Activated T-helper 1 cell treated with Interleukin-2 at 50 U/mL for 16 hours (primary cell): ENCODE measurements around the gene CEMIP.

Experiments used
- DNase-seq: peaks from one replicate; pipeline ENCODE4 v3.0.0-alpha.2; 2020; ENCODE audit warnings: low read depth

Gene CEMIP

DNA sequence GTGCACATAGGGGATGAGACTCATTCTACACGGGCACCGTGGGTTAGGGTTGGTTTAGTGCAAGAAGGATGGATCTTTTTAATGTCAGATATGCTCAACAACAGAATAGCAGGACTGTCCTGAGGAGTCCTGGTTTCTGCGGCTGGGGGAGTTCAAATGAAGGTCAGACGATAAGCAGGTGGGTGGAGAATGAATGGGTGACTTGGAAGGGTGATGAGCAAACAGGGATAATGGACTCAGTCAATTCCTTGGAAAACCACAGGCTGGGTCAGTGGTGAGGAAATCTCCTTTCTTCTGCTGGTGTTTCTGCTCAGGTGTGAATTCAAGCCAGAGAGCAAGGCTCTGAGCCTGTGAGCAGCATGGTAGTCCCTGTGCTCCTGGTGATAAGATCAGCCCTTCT, 150.5 kb downstream of the CEMIP start:
- DNase-seq: no peak

DNA sequence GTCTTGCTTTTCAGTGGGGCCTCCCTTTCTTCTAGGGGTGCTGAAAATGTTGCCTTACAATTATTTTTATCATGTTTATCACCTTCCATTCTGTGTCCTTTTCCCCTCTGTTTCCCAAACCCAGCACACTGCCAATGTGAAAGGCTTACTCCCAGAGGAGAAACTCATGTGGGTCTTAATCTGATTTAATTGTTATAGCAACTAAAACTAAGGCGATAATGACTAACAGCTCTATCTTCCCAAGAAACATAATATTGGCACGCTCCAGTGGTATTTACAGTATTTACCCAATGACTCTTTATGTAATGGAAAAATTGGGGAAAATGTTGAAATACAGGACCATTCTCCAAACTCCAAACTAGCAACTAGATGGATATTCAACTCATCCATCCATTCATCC, 152.0 kb downstream of the CEMIP start:
- no peak for DNase-seq

DNA sequence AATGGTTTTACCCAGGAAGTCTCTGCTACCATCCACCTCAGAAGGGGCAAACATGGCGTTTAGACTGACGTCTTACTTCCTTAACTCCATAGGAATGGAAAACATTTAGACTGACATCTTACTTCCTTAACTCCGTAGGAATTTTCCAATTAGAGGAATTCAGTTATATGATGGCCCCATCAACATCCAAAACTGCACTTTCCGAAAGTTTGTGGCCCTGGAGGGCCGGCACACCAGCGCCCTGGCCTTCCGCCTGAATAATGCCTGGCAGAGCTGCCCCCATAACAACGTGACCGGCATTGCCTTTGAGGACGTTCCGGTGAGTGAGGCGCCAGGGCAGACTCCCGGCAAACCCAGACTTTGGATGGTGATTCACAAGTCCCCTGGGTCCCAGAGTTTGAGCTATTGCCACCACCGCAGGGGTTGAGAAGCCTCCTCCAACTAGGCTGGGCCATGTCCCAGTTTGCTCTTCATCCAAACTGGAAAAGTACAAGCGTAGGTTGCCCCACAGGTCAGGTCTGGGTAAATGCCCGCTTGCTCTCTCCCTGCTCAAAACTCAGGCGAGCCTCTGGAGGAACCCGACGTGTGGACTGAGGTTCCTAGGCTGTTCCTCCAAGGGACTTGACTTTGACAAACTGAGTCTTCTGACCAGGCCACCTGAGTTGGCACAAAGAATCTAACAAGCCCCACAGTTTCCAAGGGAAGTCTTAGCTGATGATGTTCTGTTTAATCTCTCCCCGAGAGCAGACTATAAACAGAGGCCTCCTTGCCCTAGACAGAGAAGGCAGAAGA, 152.7 kb downstream of the CEMIP start:
- DNase-seq: no peak

DNA sequence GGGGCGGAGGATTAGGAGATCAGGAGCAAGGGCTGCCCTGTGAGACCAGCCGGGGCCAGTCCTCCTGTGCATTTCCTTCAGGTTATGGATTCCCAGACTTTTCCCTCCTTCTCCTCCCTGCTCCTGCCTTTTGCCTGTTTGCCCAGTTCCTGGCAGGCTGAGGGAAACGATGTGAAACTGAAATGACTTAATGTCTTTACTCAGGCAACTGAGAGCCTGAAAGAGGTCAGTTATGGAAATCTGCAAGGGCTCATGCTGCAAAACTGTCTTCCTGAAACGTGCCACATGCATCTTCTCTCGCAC, 153.3 kb downstream of the CEMIP start:
- DNase-seq: no peak

DNA sequence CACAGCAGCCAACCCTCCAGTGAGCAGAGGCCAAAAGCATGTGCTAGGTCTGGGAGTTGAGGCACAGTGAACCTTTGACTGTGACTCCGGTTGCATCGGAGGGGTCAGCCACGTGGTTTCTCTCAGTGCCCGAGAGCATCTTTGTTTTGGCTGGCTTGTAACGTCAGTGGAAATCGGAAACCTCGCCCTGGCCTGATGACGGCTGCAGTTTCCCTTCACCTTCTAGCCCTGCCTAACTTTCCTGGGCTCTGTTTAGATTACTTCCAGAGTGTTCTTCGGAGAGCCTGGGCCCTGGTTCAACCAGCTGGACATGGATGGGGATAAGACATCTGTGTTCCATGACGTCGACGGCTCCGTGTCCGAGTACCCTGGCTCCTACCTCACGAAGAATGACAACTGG, 153.8 kb downstream of the CEMIP start:
- DNase-seq: no peak

DNA sequence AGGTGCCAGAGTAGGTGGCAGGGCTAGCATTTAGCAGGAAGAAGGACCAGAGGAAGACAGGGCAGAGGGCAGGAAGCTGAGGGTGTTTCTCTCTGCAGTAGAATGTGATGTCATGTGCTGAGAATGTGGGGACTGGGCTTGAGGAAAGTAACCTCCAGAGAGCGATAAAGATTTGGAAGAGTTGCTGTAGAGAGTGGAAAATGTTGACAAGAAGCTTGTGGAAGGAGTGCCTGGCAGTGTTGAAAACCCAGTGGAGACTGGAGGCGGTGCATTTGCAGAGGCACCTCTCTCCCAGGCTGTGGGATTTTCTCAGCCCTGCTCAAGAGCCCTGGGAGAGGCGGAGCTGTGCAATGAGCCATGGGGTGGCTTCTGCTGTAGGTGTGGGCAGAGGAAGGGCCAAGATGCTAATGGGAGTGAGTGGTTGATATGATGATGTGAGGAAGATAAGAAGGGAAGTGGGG, 155.6 kb downstream of the CEMIP start:
- no peak for DNase-seq

DNA sequence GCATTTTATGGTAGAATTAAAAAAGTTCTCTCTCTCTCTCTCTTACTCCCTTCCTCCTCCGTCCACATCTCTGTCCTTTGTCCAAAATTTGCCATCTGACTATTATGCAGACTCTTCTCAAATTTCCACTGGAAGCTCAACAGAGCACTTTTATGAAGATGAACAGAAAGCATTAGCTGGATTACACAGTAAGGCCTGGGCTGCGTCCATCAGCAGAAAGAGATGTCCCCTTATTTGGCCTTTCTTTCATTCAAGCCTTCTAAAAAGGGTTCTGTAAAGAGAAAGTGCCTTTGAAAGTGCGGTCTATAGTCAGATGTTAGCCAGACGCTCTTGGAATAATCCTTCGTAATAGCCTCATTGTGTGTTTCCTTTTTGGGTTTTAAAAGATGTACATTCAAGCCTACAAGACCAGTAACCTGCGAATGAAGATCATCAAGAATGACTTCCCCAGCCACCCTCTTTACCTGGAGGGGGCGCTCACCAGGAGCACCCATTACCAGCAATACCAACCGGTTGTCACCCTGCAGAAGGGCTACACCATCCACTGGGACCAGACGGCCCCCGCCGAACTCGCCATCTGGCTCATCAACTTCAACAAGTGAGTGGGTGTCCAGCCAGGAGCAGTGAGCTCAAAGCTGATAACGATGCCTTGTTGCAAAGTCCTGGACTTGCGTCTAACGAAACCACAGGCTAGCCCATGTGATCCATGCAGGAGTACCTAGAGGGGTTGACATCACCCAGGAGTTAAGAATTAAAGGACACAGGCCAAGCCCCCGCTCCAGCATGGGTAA, 157.3 kb downstream of the CEMIP start:
- DNase-seq: no peak

DNA sequence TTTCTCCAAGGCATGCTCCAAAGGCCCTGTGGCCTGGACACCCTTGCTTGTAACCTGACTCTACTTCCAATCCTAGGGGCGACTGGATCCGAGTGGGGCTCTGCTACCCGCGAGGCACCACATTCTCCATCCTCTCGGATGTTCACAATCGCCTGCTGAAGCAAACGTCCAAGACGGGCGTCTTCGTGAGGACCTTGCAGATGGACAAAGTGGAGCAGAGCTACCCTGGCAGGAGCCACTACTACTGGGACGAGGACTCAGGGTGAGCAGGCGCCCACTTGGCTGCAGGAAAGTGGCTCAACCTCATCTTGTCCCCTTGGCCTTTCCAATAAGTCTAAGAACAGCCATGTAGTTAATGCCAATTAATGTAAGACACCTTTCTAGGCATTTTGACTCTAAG, 158.5 kb downstream of the CEMIP start:
- DNase-seq: no peak

DNA sequence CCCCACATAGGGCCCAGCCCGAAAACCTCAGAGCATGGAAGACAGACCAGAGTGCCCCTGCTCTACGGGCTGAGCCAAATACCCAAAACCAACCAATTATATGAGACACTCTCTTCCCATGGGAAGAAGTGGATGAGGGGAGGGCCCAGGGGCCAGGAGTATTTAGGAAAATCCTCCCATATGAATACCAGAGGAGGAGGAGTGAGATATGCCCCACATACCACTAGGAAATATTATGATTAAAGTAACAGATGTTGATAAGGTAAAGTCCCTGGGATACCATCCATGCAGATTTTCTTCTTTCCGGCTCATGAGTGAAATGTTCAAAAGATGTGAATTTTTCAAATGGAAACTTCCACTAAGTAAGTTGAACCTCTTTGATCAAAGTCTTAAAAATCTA, 160.0 kb downstream of the CEMIP start:
- no peak for DNase-seq

DNA sequence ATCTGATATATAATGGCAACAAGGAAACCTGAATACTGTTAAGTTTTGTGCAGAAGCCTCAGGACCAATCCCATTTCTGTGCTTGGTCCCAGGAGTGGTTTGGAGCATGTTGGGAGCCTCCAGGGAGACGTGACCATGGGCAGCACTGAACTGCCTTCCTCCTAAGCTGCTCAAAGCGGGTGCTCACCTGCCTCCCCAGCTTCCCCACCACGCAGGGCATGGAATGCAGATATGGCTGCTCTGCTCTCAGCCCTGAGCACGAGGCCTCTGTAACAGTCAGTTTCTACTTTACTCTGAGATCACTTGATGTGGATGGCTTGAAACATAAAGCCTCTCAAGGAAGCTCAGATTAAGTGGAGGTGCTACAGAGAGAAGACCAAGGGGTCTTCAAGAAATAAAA, 161.2 kb downstream of the CEMIP start:
- DNase-seq: no peak

DNA sequence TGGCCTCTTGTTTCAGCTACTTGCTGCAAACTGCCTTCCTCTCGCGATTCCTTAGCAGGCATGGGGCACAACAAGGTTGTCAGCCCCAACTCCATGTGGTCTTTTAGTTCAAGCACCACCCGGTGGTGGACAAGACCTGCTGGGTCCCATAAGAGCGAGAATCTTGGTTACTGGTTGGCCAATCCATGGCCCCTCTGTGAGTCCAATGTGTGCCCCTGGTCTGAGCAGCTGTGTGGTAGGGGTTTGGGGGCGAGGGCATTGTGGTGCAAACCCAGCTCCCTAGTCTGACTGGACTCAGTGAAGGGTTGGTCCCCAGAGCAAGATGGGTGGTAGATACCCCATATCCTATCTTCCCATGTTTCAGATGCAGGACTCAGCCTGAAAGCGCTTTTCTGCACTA, 161.7 kb downstream of the CEMIP start:
- DNase-seq: no peak

DNA sequence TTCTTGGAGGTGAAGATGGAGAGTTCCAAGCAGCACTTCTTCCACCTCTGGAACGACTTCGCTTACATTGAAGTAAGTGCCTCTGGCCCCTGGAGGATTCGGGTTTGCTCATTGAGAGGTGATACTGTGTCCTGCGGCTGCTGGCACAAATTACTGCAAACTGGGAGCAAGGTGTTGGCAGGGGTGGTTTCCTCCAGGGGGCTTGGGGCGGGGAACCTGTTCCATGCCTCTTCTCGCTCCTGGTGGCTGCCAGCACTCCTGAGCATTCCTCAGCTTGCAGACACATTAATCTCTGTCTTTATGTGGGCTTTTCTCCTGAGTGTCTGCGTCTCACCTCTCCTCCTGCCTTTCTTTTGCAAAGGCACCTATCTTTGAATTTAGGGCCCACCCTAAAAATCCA, 163.1 kb downstream of the CEMIP start:
- DNase-seq: no peak

DNA sequence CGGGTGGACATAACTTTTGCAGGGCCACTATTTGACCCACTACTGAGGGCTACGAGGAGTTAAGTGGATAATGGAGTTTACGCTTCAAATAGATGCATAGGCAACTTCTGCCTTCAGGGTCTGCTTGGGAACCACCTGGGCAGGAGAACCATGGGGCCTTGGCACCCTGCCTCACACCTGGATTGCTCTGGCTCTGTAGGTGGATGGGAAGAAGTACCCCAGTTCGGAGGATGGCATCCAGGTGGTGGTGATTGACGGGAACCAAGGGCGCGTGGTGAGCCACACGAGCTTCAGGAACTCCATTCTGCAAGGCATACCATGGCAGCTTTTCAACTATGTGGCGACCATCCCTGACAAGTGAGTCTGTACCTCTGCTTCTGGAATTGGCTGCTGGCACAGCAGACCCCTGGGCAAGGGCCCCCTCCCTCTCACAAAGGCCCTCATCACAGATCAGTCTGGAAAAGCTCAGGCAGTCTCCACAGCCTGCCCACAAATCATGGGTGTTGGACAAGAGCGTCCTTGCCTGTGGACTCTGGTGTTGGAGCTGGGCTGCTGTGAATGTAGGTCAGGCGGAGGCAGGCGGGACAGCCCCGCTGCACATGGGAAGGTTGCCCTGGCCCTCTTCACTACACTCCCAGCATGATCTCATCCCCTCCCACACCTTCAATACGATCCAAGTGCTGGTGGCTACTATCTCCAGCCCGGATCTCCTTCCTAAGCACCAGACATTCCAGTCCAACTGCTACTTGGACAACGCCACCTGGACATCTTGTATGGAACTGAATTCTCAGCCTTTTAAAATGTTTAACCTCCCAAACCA, 163.8 kb downstream of the CEMIP start:
- no peak for DNase-seq

DNA sequence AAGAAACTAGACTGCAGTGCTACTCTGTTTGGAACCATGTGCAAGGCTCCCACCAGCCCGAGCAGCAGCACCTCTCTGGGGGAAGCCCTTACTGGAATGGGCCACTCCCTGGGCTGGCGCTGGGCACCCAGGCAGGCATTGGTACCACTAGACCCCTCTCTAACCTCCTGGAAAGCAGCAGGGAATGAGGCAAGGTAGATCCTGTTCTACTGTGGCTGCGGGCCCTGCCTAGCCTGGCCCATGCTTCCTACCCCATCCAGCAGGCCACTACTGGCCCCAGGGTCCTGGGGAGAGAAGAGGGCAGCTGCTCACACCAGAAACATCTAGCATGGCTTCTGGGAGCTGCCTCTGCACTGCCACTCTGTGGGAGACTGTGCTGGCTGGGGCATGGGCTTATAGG, 165.6 kb downstream of the CEMIP start:
- no peak for DNase-seq

DNA sequence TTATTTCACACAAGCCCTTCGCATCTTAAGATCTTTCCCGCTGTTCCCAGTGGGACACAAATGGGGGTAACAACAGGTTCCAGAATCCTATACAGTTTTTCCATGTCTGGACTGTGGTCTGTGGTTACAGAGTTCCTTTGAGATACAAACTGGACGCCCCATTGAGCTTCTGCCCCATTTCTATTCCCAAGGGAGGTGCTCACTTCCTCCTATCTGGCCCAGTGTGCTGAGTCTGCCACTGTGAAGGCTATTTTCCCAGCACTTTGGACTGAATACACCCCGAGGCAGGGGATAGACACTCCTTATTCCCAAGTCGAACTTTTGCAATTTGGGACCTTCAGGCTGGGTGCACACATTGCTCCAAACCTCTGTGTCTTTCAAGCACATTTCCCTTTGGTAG, 166.4 kb downstream of the CEMIP start:
- DNase-seq: no peak

DNA sequence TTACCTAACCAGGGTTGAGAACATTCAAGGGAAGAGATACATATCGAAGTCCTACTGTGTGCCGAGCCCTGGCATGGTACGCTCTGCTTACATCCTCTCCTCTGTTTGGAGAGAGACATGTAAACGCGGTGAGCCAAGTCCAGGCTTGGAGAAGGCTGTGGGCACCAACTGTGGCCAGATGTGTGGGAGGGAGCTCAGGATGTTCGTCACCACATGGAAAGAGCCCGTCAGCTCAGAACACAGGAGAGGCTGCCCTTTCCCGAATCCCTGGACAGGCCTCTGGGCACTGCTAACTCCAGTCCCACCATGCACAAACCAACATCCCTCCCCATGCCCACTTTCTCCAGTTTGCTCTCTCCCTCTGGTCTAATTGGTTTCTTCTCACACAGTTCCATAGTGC, 167.4 kb downstream of the CEMIP start:
- no peak for DNase-seq

DNA sequence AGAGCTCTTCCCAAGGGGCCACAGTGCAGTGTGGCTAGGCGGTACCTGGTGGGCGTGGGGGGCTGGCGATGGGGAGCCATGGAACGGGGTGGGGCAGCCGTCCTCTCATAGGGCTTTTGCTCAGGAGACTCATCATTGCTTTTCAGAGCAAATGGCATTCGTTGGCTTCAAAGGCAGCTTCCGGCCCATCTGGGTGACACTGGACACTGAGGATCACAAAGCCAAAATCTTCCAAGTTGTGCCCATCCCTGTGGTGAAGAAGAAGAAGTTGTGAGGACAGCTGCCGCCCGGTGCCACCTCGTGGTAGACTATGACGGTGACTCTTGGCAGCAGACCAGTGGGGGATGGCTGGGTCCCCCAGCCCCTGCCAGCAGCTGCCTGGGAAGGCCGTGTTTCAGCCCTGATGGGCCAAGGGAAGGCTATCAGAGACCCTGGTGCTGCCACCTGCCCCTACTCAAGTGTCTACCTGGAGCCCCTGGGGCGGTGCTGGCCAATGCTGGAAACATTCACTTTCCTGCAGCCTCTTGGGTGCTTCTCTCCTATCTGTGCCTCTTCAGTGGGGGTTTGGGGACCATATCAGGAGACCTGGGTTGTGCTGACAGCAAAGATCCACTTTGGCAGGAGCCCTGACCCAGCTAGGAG, 169.6 kb downstream of the CEMIP start:
- no peak for DNase-seq

DNA sequence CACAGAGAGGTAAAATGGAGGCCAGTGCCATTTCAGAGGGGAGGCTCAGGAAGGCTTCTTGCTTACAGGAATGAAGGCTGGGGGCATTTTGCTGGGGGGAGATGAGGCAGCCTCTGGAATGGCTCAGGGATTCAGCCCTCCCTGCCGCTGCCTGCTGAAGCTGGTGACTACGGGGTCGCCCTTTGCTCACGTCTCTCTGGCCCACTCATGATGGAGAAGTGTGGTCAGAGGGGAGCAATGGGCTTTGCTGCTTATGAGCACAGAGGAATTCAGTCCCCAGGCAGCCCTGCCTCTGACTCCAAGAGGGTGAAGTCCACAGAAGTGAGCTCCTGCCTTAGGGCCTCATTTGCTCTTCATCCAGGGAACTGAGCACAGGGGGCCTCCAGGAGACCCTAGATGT, 170.6 kb downstream of the CEMIP start:
- DNase-seq: no peak

DNA sequence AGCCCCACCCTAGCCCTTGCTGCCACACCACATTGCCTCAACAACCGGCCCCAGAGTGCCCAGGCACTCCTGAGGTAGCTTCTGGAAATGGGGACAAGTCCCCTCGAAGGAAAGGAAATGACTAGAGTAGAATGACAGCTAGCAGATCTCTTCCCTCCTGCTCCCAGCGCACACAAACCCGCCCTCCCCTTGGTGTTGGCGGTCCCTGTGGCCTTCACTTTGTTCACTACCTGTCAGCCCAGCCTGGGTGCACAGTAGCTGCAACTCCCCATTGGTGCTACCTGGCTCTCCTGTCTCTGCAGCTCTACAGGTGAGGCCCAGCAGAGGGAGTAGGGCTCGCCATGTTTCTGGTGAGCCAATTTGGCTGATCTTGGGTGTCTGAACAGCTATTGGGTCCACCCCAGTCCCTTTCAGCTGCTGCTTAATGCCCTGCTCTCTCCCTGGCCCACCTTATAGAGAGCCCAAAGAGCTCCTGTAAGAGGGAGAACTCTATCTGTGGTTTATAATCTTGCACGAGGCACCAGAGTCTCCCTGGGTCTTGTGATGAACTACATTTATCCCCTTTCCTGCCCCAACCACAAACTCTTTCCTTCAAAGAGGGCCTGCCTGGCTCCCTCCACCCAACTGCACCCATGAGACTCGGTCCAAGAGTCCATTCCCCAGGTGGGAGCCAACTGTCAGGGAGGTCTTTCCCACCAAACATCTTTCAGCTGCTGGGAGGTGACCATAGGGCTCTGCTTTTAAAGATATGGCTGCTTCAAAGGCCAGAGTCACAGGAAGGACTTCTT, 171.3 kb downstream of the CEMIP start:
- DNase-seq: no peak

DNA sequence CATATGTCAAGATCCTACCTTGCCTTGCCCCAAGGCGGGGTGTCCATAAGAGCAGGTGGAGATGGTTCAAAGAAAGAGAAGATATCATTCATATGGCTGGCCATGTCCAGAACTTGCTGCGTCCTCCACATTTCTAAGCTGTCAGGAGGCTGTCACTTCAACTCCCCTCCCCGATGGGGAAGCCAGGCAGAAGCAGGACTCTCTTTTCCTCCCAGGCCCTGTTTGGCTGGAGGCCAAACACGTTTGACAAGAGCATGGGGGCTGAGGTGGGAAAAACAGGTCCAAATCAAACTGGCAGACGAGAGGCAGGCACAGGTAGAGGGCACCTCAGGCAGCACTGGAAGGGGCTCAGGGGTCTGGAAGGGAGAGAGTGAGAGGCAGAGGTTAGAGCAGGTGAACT, 172.8 kb downstream of the CEMIP start:
- DNase-seq: no peak
